ENCODE measurements around the gene SH3RF3. TPM values are rescaled to one million over a fixed set of nuclear protein-coding genes. Genes with fewer than 3 reads are reported as not detected.
A peak's percentile ranks its signal among the peaks of the same experiment; 100 is the strongest.

The SH3RF3 gene
- total RNA-seq, 1 donor from 2014 or later, result 0.68 TPM

GRCh38 chr2:109244750-109245382 lies 115.9 kb downstream of the SH3RF3 start:
- no peak for ATAC-seq

GRCh38 chr2:109246176-109246575 lies 117.2 kb downstream of the SH3RF3 start:
- no peak for ATAC-seq

GRCh38 chr2:109246616-109247015 lies 117.6 kb downstream of the SH3RF3 start:
- no peak for ATAC-seq

GRCh38 chr2:109247340-109247739 lies 118.3 kb downstream of the SH3RF3 start:
- peak; percentile 64 for ATAC-seq

GRCh38 chr2:109247812-109248211 lies 118.8 kb downstream of the SH3RF3 start:
- ATAC-seq, result no peak

- no peak for ATAC-seq
Observed at GRCh38 chr2:109248590-109248989, 119.6 kb downstream of the SH3RF3 start.

GRCh38 chr2:109253217-109253616 lies 124.2 kb downstream of the SH3RF3 start:
- ATAC-seq, result no peak

GRCh38 chr2:109254174-109254904 lies 125.3 kb downstream of the SH3RF3 start:
- ATAC-seq, result peak; percentile 21

- no peak for ATAC-seq
Observed at GRCh38 chr2:109255654-109256053, 126.6 kb downstream of the SH3RF3 start.

GRCh38 chr2:109256111-109256510 lies 127.1 kb downstream of the SH3RF3 start:
- no peak for ATAC-seq

GRCh38 chr2:109256921-109257320 lies 127.9 kb downstream of the SH3RF3 start:
- ATAC-seq, result no peak

- ATAC-seq, result no peak
Observed at GRCh38 chr2:109257653-109258052, 128.6 kb downstream of the SH3RF3 start.

- no peak for ATAC-seq
Observed at GRCh38 chr2:109258376-109258775, 129.4 kb downstream of the SH3RF3 start.

- ATAC-seq, result no peak
Observed at GRCh38 chr2:109258905-109259540, 130.0 kb downstream of the SH3RF3 start.

- no peak for ATAC-seq
Observed at GRCh38 chr2:109259671-109260070, 130.7 kb downstream of the SH3RF3 start.

- no peak for ATAC-seq
Observed at GRCh38 chr2:109260116-109260855, 131.3 kb downstream of the SH3RF3 start.

GRCh38 chr2:109260886-109261700 lies 132.1 kb downstream of the SH3RF3 start:
- peak; percentile 54 for ATAC-seq

GRCh38 chr2:109261906-109262631 lies 133.1 kb downstream of the SH3RF3 start:
- no peak for ATAC-seq

GRCh38 chr2:109264595-109265328 lies 135.8 kb downstream of the SH3RF3 start:
- ATAC-seq, result no peak

GRCh38 chr2:109265369-109265768 lies 136.4 kb downstream of the SH3RF3 start:
- no peak for ATAC-seq

- no peak for ATAC-seq
Observed at GRCh38 chr2:109265953-109266352, 136.9 kb downstream of the SH3RF3 start.

Measured in esophagus mucosa (tissue), 1 donor.